ENCODE measurements around the gene KIAA1755. TPM values are rescaled to one million over a fixed set of nuclear protein-coding genes. Genes with fewer than 3 reads are reported as not detected.

The KIAA1755 gene
- total and polyA plus RNA-seq, 10 of the 15 experiments (the other 5 are each of a cell fraction or from before 2014, with no cell fraction given): not detected

DNA sequence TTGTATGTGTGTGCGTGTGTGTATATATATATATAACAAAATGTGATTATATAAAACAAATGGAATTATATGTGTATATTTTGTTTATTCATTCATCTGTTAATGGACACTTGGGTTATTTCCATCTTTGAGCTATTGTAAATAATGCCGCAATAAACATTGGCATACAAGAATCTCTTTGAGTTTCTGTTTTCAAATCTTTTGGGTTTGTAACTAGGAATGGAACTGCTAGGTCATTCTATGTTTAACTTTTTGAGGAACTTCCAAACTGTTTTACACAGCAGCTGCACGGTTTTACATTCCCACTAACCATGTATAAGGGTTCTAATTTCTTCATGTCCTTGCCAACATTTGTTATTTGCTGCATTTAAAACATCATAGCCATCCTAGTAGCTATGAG, 55.5 kb downstream of the KIAA1755 start:
- Histone ChIP-seq H2AFZ (ENCODE audit: control insufficient read depth, low read depth, low read length) (no peak overlapping the region), H3K4me3 (no peak overlapping the region), H3K79me2 (ENCODE audit: control insufficient read depth, insufficient read depth, low read length) (no peaks in the 10 kb centered on the region), H3K9me3 (replicated peaks; ENCODE audit: control insufficient read depth, insufficient read depth, low read length) (no peaks in the 10 kb centered on the region), H3K4me1 (ENCODE audit: control insufficient read depth, insufficient read depth, low read length) (no peaks in the 10 kb centered on the region), H3K27ac (ENCODE audit: control insufficient read depth, insufficient read depth) (no peak overlapping the region), H3K4me2 (ENCODE audit: control insufficient read depth, insufficient read depth) (no peak overlapping the region), H3K36me3 (ENCODE audit: control insufficient read depth in 2 of 2, insufficient read depth in 2 of 2, low read length in 1 of 2) (no peaks in the 10 kb centered on the region), H3K9ac (ENCODE audit: control insufficient read depth, insufficient read depth, low read length) (no peak overlapping the region), H3K27me3 (replicated peaks in 1 of 2; ENCODE audit: control insufficient read depth in 2 of 2, insufficient read depth in 2 of 2, low read length in 1 of 2) (no peaks in the 10 kb centered on the region; a peak in 2 of 4 replicates), H4K20me1 (ENCODE audit: control insufficient read depth, insufficient read depth) (no peaks in the 10 kb centered on the region)
- 58% methylated on average over 3 of the region's 3 CpGs for WGBS (ENCODE audit: insufficient coverage, insufficient replicate concordance, low lambda C conversion rate, missing lambda C conversion rate)
- intact Hi-C loops (cut with micrococcal nuclease; ENCODE audit: unreplicated experiment) (no loop called here), in situ Hi-C loops (cut with MboI) (no loop called here)
- ChIA-PET CTCF (interaction anchor here (0.6 to 6.2 kb wide), 2 partner anchors 16 to 346 kb away, joined by 3 to 35 read pairs; no protein-coding TSS in a partner anchor), SMC1A (ENCODE audit: uncharacterized antibody, unreplicated experiment) (interaction anchor here (1.3 kb wide), 2 partner anchors 10 to 17 kb away, joined by 3 read pairs; no protein-coding TSS in a partner anchor), POLR2A (no interaction called here), RAD21 (ENCODE audit: unreplicated experiment) (interaction anchor here (0.6 to 1.1 kb wide), 2 partner anchors 16 to 93 kb away, joined by 3 read pairs; no protein-coding TSS in a partner anchor)
- TF ChIP-seq CREM (IDR thresholded peaks at IDR 0.05; ENCODE audit: low read depth) (no peak), CREB1 (IDR thresholded peaks at IDR 0.05; ENCODE audit: low read depth) (no peak), CBFB (IDR thresholded peaks at IDR 0.05; ENCODE audit: low read depth) (no peak), NBN (IDR thresholded peaks at IDR 0.05) (no peak), GATAD2B (conservative IDR thresholded peaks at IDR 0.05; ENCODE audit: low read depth) (no peak), JUND (IDR thresholded peaks at IDR 0.05; ENCODE audit: low read depth, low read length) (no peak), NR2C2 (IDR thresholded peaks at IDR 0.05; ENCODE audit: borderline replicate concordance, control insufficient read depth, insufficient read length, low read depth) (no peak), NKRF (conservative IDR thresholded peaks at IDR 0.05) (no peak), ZBTB40 (IDR thresholded peaks at IDR 0.05; ENCODE audit: borderline replicate concordance) (no peak), YY1 (IDR thresholded peaks at IDR 0.05; ENCODE audit: low read depth, low read length) (no peak), KAT2A (conservative IDR thresholded peaks at IDR 0.05; ENCODE audit: control insufficient read depth, low read depth, low read length) (no peak), PAX8 (IDR thresholded peaks at IDR 0.05) (no peak), FOXM1 (IDR thresholded peaks at IDR 0.05; ENCODE audit: low read depth, low read length) (no peak), NFYA (IDR thresholded peaks at IDR 0.05; ENCODE audit: borderline replicate concordance, low read depth, low read length) (no peak), BACH1 (IDR thresholded peaks at IDR 0.05; ENCODE audit: borderline replicate concordance) (no peak), PML (IDR thresholded peaks at IDR 0.05; ENCODE audit: low read length) (no peak), MYC (IDR thresholded peaks at IDR 0.05; ENCODE audit: insufficient read depth, insufficient read length, insufficient replicate concordance, low read length, severe bottlenecking) (no peak), MEF2A (IDR thresholded peaks at IDR 0.05; ENCODE audit: insufficient read depth, low read depth, low read length) (no peak), SPI1 (IDR thresholded peaks at IDR 0.05; ENCODE audit: borderline replicate concordance, insufficient read depth, low read depth, low read length) (no peak)
- BruUV-seq (replicated peaks): no TSS peak
- FAIRE-seq: no peak
- no peak for DNase-seq (ENCODE audit: low read depth, low spot score)
- no peak for ATAC-seq

Data from GM12878 (cell line).